Fibroblast of lung (primary cell): ENCODE results near the gene NACC1.

Source experiments
- EZH2 ChIP-seq: IDR thresholded peaks from 2 replicates; pipeline ENCODE4 v1.5.1; 2012; ENCODE audit warnings: low read length, control low read depth, mild to moderate bottlenecking; ENCODE audit errors: missing control alignments
- TF ChIP-seq, protein P1 (sequence below), 2 donors: IDR thresholded peaks in 1 of 2; conservative IDR thresholded peaks in 1 of 2; 1 replicate in 1 of 2; 2 replicates in 1 of 2; pipeline ENCODE4 v1.5.1; 2011 to 2012; ENCODE audit warnings: low read length in 2 of 2, control low read depth in 1 of 2, inconsistent platforms in 1 of 2, low read depth in 1 of 2, mild to moderate bottlenecking in 1 of 2

DNA sequence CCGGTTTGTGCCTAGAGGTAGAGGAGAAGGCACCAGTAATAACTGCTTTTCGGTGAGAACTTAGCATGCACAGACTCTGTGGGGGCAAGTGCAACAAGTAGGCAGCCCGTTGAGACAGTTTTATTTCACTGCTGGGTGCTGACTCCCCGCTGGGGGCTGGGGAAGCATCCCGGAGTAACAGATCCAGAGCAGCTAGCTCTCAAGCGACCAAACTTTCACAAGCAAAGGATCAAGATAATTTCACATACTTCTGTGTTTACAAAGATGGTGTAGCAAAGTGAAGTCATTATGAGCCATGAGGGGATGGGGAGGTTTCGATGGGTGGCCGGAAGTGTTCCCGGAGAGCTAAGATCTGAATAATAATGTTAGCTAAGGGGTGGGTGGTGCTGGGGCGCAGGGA, 2.8 kb downstream of the NACC1 start:
- TF ChIP-seq, protein P1, sequence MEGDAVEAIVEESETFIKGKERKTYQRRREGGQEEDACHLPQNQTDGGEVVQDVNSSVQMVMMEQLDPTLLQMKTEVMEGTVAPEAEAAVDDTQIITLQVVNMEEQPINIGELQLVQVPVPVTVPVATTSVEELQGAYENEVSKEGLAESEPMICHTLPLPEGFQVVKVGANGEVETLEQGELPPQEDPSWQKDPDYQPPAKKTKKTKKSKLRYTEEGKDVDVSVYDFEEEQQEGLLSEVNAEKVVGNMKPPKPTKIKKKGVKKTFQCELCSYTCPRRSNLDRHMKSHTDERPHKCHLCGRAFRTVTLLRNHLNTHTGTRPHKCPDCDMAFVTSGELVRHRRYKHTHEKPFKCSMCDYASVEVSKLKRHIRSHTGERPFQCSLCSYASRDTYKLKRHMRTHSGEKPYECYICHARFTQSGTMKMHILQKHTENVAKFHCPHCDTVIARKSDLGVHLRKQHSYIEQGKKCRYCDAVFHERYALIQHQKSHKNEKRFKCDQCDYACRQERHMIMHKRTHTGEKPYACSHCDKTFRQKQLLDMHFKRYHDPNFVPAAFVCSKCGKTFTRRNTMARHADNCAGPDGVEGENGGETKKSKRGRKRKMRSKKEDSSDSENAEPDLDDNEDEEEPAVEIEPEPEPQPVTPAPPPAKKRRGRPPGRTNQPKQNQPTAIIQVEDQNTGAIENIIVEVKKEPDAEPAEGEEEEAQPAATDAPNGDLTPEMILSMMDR (conservative IDR thresholded peaks at IDR 0.05 in 1 of 2, IDR thresholded peaks at IDR 0.05 in 1 of 2; ENCODE audit: low read depth in 1 of 2, low read length in 2 of 2), result no peak
- no peak for TF ChIP-seq EZH2
